NCI-H2107 treated with DMSO at 0.1 percent for 48 hours (cell line): ENCODE measurements around the gene GPX5.
"Not testable (repeated sequence)": the region's sequence is repeated elsewhere in the genome, so short reads cannot be mapped to it uniquely, and the experiment has no call there.

Experiments
- DNase-seq: peaks from one replicate; lab custom pipeline; 2025; ENCODE audit not compliant: unreplicated experiment; lab: John Stamatoyannopoulos, UW

Gene GPX5, protein sequence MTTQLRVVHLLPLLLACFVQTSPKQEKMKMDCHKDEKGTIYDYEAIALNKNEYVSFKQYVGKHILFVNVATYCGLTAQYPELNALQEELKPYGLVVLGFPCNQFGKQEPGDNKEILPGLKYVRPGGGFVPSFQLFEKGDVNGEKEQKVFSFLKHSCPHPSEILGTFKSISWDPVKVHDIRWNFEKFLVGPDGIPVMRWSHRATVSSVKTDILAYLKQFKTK

DNA sequence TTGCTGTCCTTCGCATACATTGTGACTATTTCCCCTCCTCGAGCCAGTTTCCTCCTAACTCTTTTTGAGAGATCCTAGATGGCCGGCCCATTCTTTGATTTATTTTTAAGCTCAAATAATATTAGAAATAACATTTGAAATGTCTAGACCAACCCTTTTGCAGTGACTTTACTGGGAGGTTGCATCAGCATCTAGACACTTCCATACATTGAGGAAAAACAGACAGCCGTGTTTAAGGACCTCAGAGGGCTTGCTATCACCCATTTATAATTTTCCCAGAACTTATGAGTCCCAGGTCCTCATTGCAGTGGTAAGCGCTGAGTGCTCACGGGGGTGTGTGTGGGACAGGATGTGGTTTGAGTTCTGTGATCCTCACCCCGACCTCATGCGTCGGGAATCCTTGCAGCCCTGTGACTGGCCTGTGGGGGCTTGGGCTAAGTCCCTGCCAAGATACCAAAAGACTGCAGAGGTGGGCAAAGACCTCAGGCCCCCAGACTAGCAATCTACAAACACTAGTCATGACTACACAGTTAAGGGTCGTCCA, at the start of gene GPX5:
TSS of gene GPX5 (plus strand) at position 386 of the 544 bp plus-strand sequence. CDS start at position 519, 133 bp downstream.
- DNase-seq: no peak

GRCh38 chr6:28478518-28478917, 47.2 kb upstream of the GPX5 start:
- DNase-seq: no peak

GRCh38 chr6:28480253-28480932, 45.3 kb upstream of the GPX5 start:
- no peak for DNase-seq

- DNase-seq: no peak
Observed at GRCh38 chr6:28485482-28485881, 40.2 kb upstream of the GPX5 start.

GRCh38 chr6:28486533-28486932, 39.1 kb upstream of the GPX5 start:
- no peak for DNase-seq

- no peak for DNase-seq
Observed at GRCh38 chr6:28486988-28487742, 38.5 kb upstream of the GPX5 start.

DNA sequence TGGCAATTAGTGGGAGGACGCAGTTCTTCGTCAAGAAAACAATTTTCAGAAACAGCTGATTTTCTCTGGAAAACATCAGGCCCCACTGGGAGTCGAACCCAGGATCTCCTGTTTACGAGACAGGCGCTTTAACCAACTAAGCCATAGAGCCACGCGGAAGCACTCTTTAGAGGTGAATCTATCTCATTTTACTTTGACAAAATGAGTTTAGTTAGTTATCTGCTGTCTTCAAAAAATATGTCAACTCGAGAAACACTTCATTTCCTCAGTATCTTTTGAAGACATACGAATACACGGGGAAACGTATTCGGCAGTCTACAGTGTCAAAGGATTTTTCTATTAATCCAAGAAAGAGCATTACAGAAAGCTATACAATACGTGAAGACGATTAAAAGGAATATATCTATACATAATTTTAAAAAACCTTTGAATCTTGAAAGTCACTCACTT, 36.7 kb upstream of the GPX5 start:
- no peak for DNase-seq

- no peak for DNase-seq
Observed at GRCh38 chr6:28489366-28490204, 36.1 kb upstream of the GPX5 start.

DNA sequence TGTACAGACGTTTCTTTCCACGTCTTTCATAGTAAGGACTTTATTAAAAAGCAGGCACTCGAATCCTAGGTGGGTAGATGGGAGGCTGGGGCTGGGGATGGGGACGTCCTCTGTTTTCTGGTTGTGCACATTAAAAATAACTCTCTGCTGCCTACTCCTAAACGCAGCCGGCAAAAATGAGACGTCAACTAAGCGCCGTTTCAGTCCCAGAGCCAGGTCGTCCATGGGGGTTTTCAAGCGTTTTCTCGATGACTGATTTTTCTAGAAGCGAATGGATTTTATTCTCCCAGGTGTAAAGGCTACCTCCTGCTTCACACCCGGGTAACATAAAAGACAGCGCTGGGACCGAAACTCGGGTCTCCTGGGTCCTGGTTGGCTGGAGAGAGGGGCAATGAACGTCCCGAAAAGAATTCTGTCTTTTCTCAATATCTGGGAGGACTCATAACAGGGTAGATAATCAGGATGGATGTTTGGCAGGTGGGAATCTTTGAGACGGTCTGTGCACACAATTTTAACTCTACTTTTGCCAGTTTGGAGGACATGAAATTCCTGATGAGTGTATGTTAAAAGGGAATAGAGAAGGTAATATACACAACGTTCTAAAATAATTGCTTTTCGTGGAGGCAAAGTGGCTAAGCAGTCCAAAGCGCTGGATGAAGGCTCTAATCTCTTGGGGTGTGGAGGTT, 35.3 kb upstream of the GPX5 start:
- DNase-seq: no peak

DNA sequence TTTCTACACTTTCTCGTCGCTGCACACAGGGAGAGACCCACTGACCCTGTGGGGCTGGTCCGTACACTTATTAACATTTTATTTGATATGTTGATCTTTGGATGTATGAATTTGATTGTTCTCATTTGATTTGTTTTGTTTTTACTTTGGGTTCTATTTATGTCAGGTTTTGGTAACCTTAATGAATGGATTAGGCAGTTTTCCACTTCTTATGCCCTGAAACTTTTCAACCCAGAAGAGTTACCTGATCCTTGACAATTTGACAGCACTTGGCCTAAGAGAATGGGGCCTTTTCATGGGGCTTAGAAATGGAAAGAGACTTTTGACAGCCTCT, 33.7 kb upstream of the GPX5 start:
- no peak for DNase-seq

- no peak for DNase-seq
Observed at GRCh38 chr6:28496099-28496779, 29.4 kb upstream of the GPX5 start.

GRCh38 chr6:28497306-28497705, 28.4 kb upstream of the GPX5 start:
- DNase-seq: no peak

GRCh38 chr6:28497893-28498292, 27.8 kb upstream of the GPX5 start:
- no peak for DNase-seq

DNA sequence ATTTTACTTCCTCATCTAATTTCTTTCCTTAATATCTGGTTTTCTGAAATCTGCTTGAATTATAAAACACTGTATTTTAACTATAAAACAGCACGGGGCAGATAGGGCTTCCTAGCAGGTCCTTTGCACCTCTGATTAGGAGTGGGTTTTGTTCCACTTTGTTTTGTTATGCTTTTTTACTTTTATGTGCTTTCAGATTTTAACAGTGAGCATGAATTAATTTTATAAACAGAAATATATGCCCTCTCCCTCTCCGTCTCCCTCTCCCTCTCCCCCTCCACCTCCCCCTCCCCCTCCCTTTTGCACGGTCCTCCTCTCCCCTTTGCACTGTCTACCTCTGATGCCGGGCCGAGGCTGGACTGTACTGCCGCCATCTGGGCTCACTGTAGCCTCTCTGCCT, 24.4 kb upstream of the GPX5 start:
- DNase-seq: no peak

GRCh38 chr6:28502136-28502535, 23.5 kb upstream of the GPX5 start:
- not testable (repeated sequence) for DNase-seq

GRCh38 chr6:28502709-28503305, 22.9 kb upstream of the GPX5 start:
- not testable (repeated sequence) for DNase-seq

DNA sequence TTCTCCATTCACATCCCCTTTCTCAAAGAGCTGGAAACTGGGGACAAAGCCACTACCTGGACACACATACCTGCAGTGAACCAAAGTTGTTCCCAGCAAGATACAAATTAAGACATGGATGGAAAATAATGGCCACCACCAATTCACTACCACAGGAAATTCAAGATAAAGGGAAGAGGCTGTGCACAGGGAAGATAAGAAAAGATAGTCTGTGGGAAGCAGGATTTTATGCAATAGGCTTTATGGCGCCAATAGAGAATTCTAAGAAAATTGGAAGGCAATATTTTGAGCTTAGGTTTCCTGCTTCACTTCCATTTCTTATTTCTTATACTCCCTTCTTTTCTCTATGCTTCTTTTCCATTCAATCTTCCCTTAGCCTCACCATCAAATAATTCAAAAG, 19.9 kb upstream of the GPX5 start:
- no peak for DNase-seq

DNA sequence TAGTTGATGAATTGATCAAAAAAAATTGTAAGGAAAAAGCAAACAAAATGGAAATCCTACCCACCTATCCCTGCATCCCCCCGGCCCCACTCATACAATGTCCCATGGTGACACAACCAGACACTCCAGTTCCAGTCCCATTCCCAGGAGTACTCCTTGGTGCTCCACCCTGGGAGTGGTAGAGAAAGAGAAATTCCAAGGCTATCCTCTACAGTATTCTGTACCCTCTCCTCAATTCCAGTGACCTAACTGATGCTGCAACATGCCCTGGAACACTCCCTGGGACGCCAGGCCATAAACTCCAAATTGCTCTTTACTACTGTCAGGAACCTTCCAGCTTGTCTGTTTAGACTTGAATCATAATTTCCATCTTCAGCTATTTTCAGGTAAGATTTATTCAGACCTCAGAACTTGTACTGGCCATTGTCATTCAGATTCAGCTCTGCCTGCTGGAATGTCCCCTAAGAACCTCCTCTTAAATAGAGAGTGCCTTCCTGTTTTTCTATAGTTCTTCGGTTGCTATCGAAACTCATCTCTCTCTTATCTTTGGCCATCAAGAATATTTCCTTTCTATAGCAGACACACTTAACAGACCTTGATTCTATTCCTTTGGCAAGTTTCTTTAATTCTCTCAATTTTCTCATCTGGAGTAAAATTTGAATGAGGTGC, 18.7 kb upstream of the GPX5 start:
- DNase-seq: no peak
